Measurements from ENCODE around the gene KCTD20. TPM values are rescaled to one million over a fixed set of nuclear protein-coding genes. Genes with fewer than 3 reads are reported as not detected.
A peak's percentile ranks its signal among the peaks of the same experiment; 100 is the strongest.

The KCTD20 gene
- total and polyA plus RNA-seq, 2 of the 13 experiments (the other 11 are each of a cell fraction or from before 2014, with no cell fraction given): 52.7 to 67.1 TPM

DNA sequence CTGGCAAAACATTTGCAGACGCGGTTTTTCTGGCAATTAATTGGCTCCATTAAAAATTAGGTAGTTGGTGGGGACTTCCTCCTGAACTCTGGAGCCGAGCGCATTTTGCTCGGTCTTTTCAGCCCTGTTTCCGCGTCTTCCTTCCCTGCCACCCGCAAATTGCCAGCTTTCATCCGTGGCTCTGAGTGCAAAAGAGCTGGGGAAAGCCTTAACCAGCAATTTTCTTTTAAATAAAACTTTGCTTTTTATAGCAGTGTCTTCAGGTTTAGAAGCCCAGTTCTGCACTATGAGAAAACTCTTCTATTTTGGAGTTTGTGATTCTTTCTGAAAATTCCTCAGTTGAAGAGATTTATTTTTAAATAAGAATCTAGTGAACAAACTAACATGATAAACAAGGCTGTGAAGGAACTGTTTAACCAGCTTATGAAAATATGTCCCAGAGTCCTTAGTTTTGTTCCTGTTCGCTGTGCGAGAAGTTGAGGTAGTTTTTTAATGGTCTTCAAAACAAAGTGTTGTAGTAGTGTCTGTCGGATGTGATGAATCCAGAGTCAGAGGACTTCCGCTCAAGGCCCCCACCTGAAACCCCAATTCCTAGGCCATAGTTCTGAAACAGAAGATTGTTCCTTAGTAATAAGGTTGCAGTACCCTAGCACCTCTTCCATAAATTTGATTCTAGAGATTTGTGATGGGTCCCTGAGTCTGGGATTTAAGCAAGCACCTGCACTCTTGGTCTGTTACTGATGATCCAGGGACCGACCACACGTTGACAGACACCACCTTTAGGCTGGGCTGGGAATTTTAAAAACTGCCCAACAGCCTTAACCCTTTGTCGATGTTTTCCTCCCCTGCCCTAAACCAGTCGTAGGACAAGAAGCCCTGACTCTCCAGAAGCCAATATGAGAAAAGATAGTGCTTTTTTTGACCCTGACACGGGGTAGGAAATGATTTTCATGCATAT is 950 bp downstream of the KCTD20 start (continued):
- TF ChIP-seq ZNF563 (CRISPR knock-in tag; IDR thresholded peaks at IDR 0.05): no peak
- TF ChIP-seq ZNF749 (CRISPR knock-in tag; IDR thresholded peaks at IDR 0.05; ENCODE audit: borderline replicate concordance): 0 out of 2 replicates have a peak, but pooled peaks have one; percentile 5
- TF ChIP-seq ZNF556 (CRISPR knock-in tag; IDR thresholded peaks at IDR 0.05; ENCODE audit: borderline replicate concordance): no peak
- 0 out of 2 replicates have a peak, but pooled peaks have one; percentile 26 for TF ChIP-seq PPARG (CRISPR knock-in tag; conservative IDR thresholded peaks at IDR 0.05)
- TF ChIP-seq, protein P1, sequence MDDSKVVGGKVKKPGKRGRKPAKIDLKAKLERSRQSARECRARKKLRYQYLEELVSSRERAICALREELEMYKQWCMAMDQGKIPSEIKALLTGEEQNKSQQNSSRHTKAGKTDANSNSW (CRISPR knock-in tag; IDR thresholded peaks at IDR 0.05; ENCODE audit: borderline replicate concordance): no peak
- TF ChIP-seq YY1 (IDR thresholded peaks at IDR 0.05; ENCODE audit: insufficient read depth, insufficient replicate concordance, low read depth, low read length): peak; percentile 7
- no peak for TF ChIP-seq TOE1 (CRISPR knock-in tag; IDR thresholded peaks at IDR 0.05)
- 0 out of 2 replicates have a peak, but pooled peaks have one; percentile 14 for TF ChIP-seq SALL1 (CRISPR knock-in tag; IDR thresholded peaks at IDR 0.05)
- peak; percentile 14 for TF ChIP-seq XRCC5 (optimal IDR thresholded peaks at IDR 0.05; ENCODE audit: low read length)
- TF ChIP-seq ZBTB25 (CRISPR knock-in tag; IDR thresholded peaks at IDR 0.05): peak; percentile 65
- TF ChIP-seq SOX6 (IDR thresholded peaks at IDR 0.05): no peak
- TF ChIP-seq SOX6 (CRISPR knock-in tag; IDR thresholded peaks at IDR 0.05): peak; percentile 14; the same call in 1 of the 2 replicates

All from HepG2 (cell line).